Esophagus (tissue), 2 donors: Measurements from ENCODE around the gene LRRC10B. TPM values are rescaled to one million over a fixed set of nuclear protein-coding genes. Genes with fewer than 3 reads are reported as not detected.

ENCODE experiments used
- H3K27ac ChIP-seq, 2 donors: one replicate each; pipeline ENCODE4 v1.5.1; 2013; ENCODE audit warnings: low read depth in 2 of 2, mild to moderate bottlenecking in 2 of 2, inconsistent platforms in 1 of 2, low read length in 1 of 2, moderate library complexity in 1 of 2
- H3K27me3 ChIP-seq, 2 donors: one replicate each; pipeline ENCODE4 v1.6.1; 2013; ENCODE audit warnings: low read length in 2 of 2, control low read depth in 1 of 2, mild to moderate bottlenecking in 1 of 2; ENCODE audit not compliant: insufficient read depth in 2 of 2, control insufficient read depth in 1 of 2
- H3K36me3 ChIP-seq, 2 donors: one replicate each; pipeline ENCODE4 v1.6.1; 2013; ENCODE audit warnings: low read length in 1 of 2; ENCODE audit not compliant: control insufficient read depth in 2 of 2, insufficient read depth in 2 of 2
- H3K4me1 ChIP-seq, 2 donors: one replicate each; pipeline ENCODE4 v1.6.1; 2013; ENCODE audit warnings: low read length in 1 of 2; ENCODE audit not compliant: control insufficient read depth in 2 of 2, insufficient read depth in 2 of 2
- H3K4me3 ChIP-seq, 2 donors: one replicate each; pipeline ENCODE4 v1.5.1; 2013; ENCODE audit warnings: low read length in 2 of 2, mild to moderate bottlenecking in 2 of 2, low read depth in 1 of 2, moderate library complexity in 1 of 2
- H3K9me3 ChIP-seq, 2 donors: one replicate each; pipeline ENCODE4 v1.6.1; 2013; ENCODE audit warnings: mild to moderate bottlenecking in 2 of 2, low read depth in 1 of 2, low read length in 1 of 2, moderate library complexity in 1 of 2; ENCODE audit not compliant: control insufficient read depth in 2 of 2, insufficient read depth in 1 of 2
- WGBS, 2 donors: extraction: QIAGEN DNeasy Blood & Tissue Kit; methylation state at CpG; one replicate each; pipeline ENCODE4 v1.1.7; 2013; 5-methylcytosine and 5-hydroxymethylcytosine counted together
- polyA plus RNA-seq, 2 donors: library from polyadenylated mRNA; stranded (reverse); fragments of 200-250 nt; gene quantifications; one replicate each; pipeline ENCODE4 v1.2.3, GENCODE V29; 2013
- donor health status: healthy with polysubstance abuse.
- donor health status: Bipolar disorder and iron deficiency.

The LRRC10B gene
- polyA plus RNA-seq, 2 donors = 0.04 to 0.19 TPM

GRCh38 chr11:61549662-61550568, 41.4 kb downstream of the LRRC10B start:
- Histone ChIP-seq H3K27me3 (peaks cover 0 to 4% of the 10 kb centered on the region in 2 donors), H3K9me3 (no peaks in the 10 kb centered on the region), H3K4me1 (no peaks in the 10 kb centered on the region), H3K4me3 (no peak overlapping the region), H3K36me3 (no peaks in the 10 kb centered on the region), H3K27ac (no peak overlapping the region)
- 61 to 70% methylated on average over 23 of the region's 23 CpGs for WGBS, 2 donors

GRCh38 chr11:61550665-61551227, 42.2 kb downstream of the LRRC10B start:
- Histone ChIP-seq H3K4me3 (no peak overlapping the region), H3K36me3 (no peaks in the 10 kb centered on the region), H3K9me3 (no peaks in the 10 kb centered on the region), H3K27ac (no peak overlapping the region), H3K4me1 (no peaks in the 10 kb centered on the region), H3K27me3 (peaks cover 4 to 6% of the 10 kb centered on the region in 2 donors)
- 88 to 90% methylated on average over 18 of the region's 18 CpGs for WGBS, 2 donors

GRCh38 chr11:61551634-61552033, 43.1 kb downstream of the LRRC10B start:
- H3K4me1 ChIP-seq = no peaks in the 10 kb centered on the region
- 48 to 57% methylated on average over 12 of the region's 12 CpGs for WGBS, 2 donors
- H3K4me3 ChIP-seq = no peak overlapping the region
- H3K9me3 ChIP-seq = no peaks in the 10 kb centered on the region
- no peaks in the 10 kb centered on the region for H3K36me3 ChIP-seq
- no peak overlapping the region for H3K27ac ChIP-seq
- H3K27me3 ChIP-seq = peaks cover 4 to 6% of the 10 kb centered on the region in 2 donors

GRCh38 chr11:61552108-61552635, 43.6 kb downstream of the LRRC10B start:
- 53 to 61% methylated on average over 13 of the region's 13 CpGs for WGBS, 2 donors
- H3K27ac ChIP-seq = no peak overlapping the region
- H3K27me3 ChIP-seq = peaks cover 4 to 6% of the 10 kb centered on the region in 2 donors

GRCh38 chr11:61553373-61554171, 45.0 kb downstream of the LRRC10B start:
- no peaks in the 10 kb centered on the region for H3K4me1 ChIP-seq
- no peaks in the 10 kb centered on the region for H3K9me3 ChIP-seq
- H3K27ac ChIP-seq = no peak overlapping the region
- H3K36me3 ChIP-seq = no peaks in the 10 kb centered on the region
- peaks cover 4 to 6% of the 10 kb centered on the region in 2 donors for H3K27me3 ChIP-seq
- H3K4me3 ChIP-seq = no peak overlapping the region
- WGBS, 2 donors = 39 to 40% methylated on average over 15 of the region's 15 CpGs

More at GRCh38 chr11:61552108-61552635, 43.6 kb downstream of the LRRC10B start:
- no peaks in the 10 kb centered on the region for H3K36me3 ChIP-seq
- no peak overlapping the region for H3K4me3 ChIP-seq
- no peaks in the 10 kb centered on the region for H3K9me3 ChIP-seq
- no peaks in the 10 kb centered on the region for H3K4me1 ChIP-seq

- Histone ChIP-seq H3K4me1 (no peaks in the 10 kb centered on the region), H3K36me3 (no peaks in the 10 kb centered on the region), H3K27ac (no peak overlapping the region), H3K4me3 (no peak overlapping the region), H3K27me3 (peaks cover 4 to 6% of the 10 kb centered on the region in 2 donors), H3K9me3 (no peaks in the 10 kb centered on the region)
- 27 to 40% methylated on average over 13 of the region's 13 CpGs for WGBS, 2 donors
These were observed 45.8 kb downstream of the LRRC10B start for GRCh38 chr11:61554172-61554988.

GRCh38 chr11:61555051-61555969, 46.8 kb downstream of the LRRC10B start:
- 5 to 7% methylated on average over 42 to 57 of the region's 57 CpGs for WGBS, 2 donors
- Histone ChIP-seq H3K4me3 (no peak overlapping the region), H3K36me3 (no peaks in the 10 kb centered on the region), H3K9me3 (no peaks in the 10 kb centered on the region), H3K27ac (no peak overlapping the region), H3K27me3 (peaks cover 4 to 6% of the 10 kb centered on the region in 2 donors), H3K4me1 (no peaks in the 10 kb centered on the region)

- Histone ChIP-seq H3K36me3 (no peaks in the 10 kb centered on the region), H3K27ac (no peak overlapping the region), H3K9me3 (no peaks in the 10 kb centered on the region), H3K4me1 (no peaks in the 10 kb centered on the region), H3K4me3 (no peak overlapping the region), H3K27me3 (peaks cover 4 to 6% of the 10 kb centered on the region in 2 donors)
- WGBS, 2 donors = 45 to 53% methylated on average over 10 of the region's 10 CpGs
These were observed 47.4 kb downstream of the LRRC10B start for GRCh38 chr11:61555978-61556377.
